ENCODE results near the gene SLCO4A1. TPM values are rescaled to one million over a fixed set of nuclear protein-coding genes. Genes with fewer than 3 reads are reported as not detected.

SLCO4A1 gene
- total and polyA plus RNA-seq, 2 donors (not counting 3 experiments of a cell fraction or from before 2014, with no cell fraction given), result 1.4 to 4.1 TPM

DNA sequence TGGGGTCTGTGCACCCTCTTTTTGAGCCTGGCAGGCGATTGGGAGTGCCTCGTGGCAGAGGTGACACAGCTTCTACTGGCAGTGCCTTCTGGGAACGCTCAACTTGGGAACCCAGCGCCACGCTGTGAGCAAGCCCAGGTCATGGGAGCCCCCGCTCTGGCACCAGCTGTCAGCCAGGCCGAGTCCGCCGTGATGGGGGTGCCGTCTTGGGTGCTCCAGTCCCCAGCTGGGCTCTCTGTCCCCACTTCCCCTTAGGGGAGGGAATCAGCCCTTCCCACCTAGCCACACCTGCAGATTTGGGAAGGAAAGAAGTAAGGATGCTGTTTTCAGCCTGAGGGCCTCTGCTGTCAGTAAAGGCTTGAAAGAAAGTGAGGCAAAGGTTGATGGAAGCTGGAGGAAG lies 35.4 kb downstream of the SLCO4A1 start:
- DNase-seq (ENCODE audit: low read depth, low spot score), result no peak
- Histone ChIP-seq H3K9me1 (replicated peaks; ENCODE audit: control insufficient read depth, extremely low read depth, insufficient read depth, low read length) (no peaks in the 10 kb centered on the region), H2AFZ (ENCODE audit: low read depth, low read length) (no peak overlapping the region), H3K36me3 (ENCODE audit: control insufficient read depth in 2 of 2, extremely low read depth in 1 of 2, insufficient read depth in 2 of 2, low read length in 2 of 2) (no peaks in the 10 kb centered on the region), H3K79me2 (ENCODE audit: control insufficient read depth, insufficient read depth, low read length) (no peaks in the 10 kb centered on the region), H3K4me1 (ENCODE audit: control insufficient read depth, extremely low read depth, insufficient read depth, low read length) (no peaks in the 10 kb centered on the region), H3K9ac (replicated peaks; ENCODE audit: extremely low read depth, insufficient read depth, low read length) (no peak overlapping the region), H4K20me1 (replicated peaks; ENCODE audit: control insufficient read depth, extremely low read depth, insufficient read depth, low read length) (no peaks in the 10 kb centered on the region), H3K9me3 (replicated peaks; ENCODE audit: control insufficient read depth, insufficient read depth, low read length) (no peaks in the 10 kb centered on the region), H3K4me2 (ENCODE audit: insufficient read depth, low read length) (no peak overlapping the region), H3K27ac (ENCODE audit: insufficient read depth, low read depth, low read length) (no peak overlapping the region), H3K27me3 (ENCODE audit: control insufficient read depth in 2 of 2, insufficient read depth in 2 of 2, low read length in 2 of 2) (peaks cover 0 to 2% of the 10 kb centered on the region in 2 experiments), H3K4me3 (replicated peaks in 1 of 3; ENCODE audit: insufficient read depth in 1 of 3, low read depth in 1 of 3, low read length in 3 of 3) (no peak overlapping the region)
- no peak for FAIRE-seq
- no TSS peak for BruUV-seq (replicated peaks)
- TF ChIP-seq JUN (IDR thresholded peaks at IDR 0.05; ENCODE audit: borderline replicate concordance, insufficient read depth, insufficient read length, low read depth), result no peak
- TF ChIP-seq POLR2AphosphoS5 (IDR thresholded peaks at IDR 0.05; ENCODE audit: insufficient read depth, low read depth, low read length), result no peak
- no peak for TF ChIP-seq MYC (IDR thresholded peaks at IDR 0.05; ENCODE audit: low read depth, low read length)
- TF ChIP-seq POLR2A (IDR thresholded peaks at IDR 0.05; ENCODE audit: low read depth, low read length), result no peak
- TF ChIP-seq FOS (IDR thresholded peaks at IDR 0.05; ENCODE audit: borderline replicate concordance, insufficient read depth, low read length), result no peak
- TF ChIP-seq, protein P1, sequence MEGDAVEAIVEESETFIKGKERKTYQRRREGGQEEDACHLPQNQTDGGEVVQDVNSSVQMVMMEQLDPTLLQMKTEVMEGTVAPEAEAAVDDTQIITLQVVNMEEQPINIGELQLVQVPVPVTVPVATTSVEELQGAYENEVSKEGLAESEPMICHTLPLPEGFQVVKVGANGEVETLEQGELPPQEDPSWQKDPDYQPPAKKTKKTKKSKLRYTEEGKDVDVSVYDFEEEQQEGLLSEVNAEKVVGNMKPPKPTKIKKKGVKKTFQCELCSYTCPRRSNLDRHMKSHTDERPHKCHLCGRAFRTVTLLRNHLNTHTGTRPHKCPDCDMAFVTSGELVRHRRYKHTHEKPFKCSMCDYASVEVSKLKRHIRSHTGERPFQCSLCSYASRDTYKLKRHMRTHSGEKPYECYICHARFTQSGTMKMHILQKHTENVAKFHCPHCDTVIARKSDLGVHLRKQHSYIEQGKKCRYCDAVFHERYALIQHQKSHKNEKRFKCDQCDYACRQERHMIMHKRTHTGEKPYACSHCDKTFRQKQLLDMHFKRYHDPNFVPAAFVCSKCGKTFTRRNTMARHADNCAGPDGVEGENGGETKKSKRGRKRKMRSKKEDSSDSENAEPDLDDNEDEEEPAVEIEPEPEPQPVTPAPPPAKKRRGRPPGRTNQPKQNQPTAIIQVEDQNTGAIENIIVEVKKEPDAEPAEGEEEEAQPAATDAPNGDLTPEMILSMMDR (IDR thresholded peaks at IDR 0.05; ENCODE audit: extremely low read depth in 1 of 2, insufficient read depth in 1 of 2, low read depth in 1 of 2, low read length in 2 of 2), result no peak
- TF ChIP-seq, protein P2, sequence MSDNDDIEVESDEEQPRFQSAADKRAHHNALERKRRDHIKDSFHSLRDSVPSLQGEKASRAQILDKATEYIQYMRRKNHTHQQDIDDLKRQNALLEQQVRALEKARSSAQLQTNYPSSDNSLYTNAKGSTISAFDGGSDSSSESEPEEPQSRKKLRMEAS (IDR thresholded peaks at IDR 0.05; ENCODE audit: insufficient read depth, insufficient read length), result no peak
- TF ChIP-seq GATA2 (IDR thresholded peaks at IDR 0.05; ENCODE audit: insufficient read depth, insufficient read length, low read depth, low read length), result no peak
- no peak for TF ChIP-seq EZH2 (IDR thresholded peaks at IDR 0.05; ENCODE audit: borderline replicate concordance, low read depth, low read length, severe bottlenecking)
- ChIA-PET POLR2A (no interaction called here), CTCF (interaction anchor here (1.0 to 1.6 kb wide), 2 partner anchors 8 to 114 kb away, joined by 3 to 8 read pairs; no protein-coding TSS in a partner anchor)
- dilution Hi-C loops (cut with MboI; ENCODE audit: extremely low pct_ligation_motif_present, low sequenced_read_pairs) (no loop called here), intact Hi-C loops (cut with micrococcal nuclease) (no loop called here)
